Measurements from ENCODE around the gene SREK1IP1.

DNA sequence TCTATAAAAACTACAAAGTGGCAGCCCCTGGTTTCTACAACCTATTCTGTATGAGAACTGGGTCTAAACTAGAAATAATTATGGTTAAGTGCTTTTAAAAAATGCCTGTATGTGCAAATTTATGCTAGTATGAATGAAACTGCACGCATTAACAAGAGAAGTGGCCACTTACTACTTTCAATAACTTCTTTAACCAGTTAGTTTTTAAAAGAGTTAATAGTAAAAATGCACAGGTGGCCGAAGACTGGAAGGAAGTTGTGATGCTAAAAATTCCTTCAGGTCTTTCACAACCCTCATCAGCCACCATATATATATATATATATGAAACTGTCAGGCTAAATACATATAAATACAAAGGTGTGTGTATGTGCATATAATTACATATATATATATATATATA, 41.3 kb downstream of the SREK1IP1 start:
- TF ChIP-seq POLR2AphosphoS5 (IDR thresholded peaks at IDR 0.05) = no peak
- TF ChIP-seq, protein P1, sequence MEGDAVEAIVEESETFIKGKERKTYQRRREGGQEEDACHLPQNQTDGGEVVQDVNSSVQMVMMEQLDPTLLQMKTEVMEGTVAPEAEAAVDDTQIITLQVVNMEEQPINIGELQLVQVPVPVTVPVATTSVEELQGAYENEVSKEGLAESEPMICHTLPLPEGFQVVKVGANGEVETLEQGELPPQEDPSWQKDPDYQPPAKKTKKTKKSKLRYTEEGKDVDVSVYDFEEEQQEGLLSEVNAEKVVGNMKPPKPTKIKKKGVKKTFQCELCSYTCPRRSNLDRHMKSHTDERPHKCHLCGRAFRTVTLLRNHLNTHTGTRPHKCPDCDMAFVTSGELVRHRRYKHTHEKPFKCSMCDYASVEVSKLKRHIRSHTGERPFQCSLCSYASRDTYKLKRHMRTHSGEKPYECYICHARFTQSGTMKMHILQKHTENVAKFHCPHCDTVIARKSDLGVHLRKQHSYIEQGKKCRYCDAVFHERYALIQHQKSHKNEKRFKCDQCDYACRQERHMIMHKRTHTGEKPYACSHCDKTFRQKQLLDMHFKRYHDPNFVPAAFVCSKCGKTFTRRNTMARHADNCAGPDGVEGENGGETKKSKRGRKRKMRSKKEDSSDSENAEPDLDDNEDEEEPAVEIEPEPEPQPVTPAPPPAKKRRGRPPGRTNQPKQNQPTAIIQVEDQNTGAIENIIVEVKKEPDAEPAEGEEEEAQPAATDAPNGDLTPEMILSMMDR (IDR thresholded peaks at IDR 0.05) = no peak

Measured in gastroesophageal sphincter (tissue), 3 donors.